PC-3 (cell line): Measurements from ENCODE around the gene PTPN18.

Source experiments
- EZH2 ChIP-seq: fragments of 300-600 bp; sonication (generic); IDR thresholded peaks from one replicate; pipeline ENCODE4 v1.6.1; 2017; ENCODE audit warnings: antibody characterized with exemption, mild to moderate bottlenecking, low read length; ENCODE audit not compliant: unreplicated experiment
- EZH2phosphoT487 ChIP-seq: fragments of 300-600 bp; sonication (generic); IDR thresholded peaks from 2 replicates; pipeline ENCODE4 v1.6.1; 2018; ENCODE audit warnings: mild to moderate bottlenecking, antibody characterized with exemption, low read length, borderline replicate concordance

GRCh38 chr2:130352237-130352636 is 3.6 kb upstream of the PTPN18 start:
- TF ChIP-seq EZH2phosphoT487 (no peak), EZH2 (no peak)
